Left hindlimb (tissue), 1 donor: ENCODE measurements around the gene AZU1.
A peak's percentile ranks its signal among the peaks of the same experiment; 100 is the strongest.
"Not testable (repeated sequence)": the region's sequence is repeated elsewhere in the genome, so short reads cannot be mapped to it uniquely, and the experiment has no call there.

Experiments used
- DNase-seq: peaks from one replicate; pipeline ENCODE4 v3.0.0-alpha.2; 2018

The AZU1 gene

DNA sequence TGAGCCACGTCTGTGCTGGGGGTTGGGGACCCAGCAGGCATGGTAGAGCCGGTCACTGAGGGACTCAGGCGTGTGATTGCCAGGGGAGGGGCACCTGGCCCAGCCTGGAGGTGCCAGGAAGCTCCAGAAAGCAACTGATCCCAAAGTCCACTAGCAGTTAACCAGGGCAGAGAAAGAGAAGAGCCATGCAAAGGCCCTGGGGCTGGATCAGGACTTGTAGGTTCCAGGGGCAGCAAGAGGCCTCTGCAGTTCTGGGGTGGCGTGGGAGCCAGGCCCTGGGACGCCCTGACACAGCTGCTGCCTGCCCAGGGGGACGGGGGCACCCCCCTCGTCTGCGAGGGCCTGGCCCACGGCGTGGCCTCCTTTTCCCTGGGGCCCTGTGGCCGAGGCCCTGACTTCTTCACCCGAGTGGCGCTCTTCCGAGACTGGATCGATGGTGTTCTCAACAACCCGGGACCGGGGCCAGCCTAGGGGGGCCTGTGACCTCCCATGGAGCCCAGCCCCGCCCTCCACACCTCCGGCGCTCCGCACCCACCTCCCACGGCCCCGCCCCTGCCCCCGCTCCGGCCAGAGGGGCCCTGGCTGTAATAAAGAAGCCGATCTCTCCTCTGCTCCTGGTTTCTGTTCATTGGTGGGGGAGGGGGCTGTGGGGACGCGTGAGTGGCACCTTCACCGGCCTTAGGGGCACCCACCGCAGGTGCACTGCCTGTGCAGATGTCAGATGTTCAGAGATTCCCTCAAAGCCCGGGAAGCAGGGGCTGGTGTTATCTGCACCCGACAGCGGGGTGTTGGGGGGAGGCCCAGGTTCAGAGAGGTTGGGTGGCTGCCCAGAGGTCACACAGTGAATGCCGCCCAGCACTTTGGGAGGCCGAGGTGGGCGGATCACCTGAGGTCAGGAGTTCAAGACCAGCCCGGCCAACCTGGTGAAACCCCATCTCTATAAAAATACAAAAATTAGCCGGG, 4.1 kb downstream of the AZU1 start:
- no peak for DNase-seq

DNA sequence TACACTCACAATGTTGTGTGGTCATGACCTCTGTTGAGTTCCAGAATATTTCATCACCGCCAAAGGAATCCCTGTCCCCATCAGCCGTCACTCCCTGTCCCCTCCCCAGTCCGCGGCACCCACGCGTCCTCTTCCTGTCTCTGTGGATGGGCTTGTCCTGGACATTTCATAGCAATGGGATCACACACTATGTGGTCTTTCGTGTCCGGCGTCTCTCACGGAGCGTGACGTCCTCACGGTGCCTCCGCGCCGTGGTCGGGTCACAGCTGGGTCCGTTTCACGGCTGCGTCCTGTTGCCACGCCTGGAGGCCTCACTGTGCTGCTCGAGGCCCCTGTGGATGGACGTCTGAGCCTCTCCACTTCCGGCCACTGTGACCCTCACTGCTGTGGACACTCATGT, 6.6 kb downstream of the AZU1 start:
- DNase-seq, result no peak

- DNase-seq, result no peak
Measured at GRCh38 chr19:835210-835810, 7.7 kb downstream of the AZU1 start.

DNA sequence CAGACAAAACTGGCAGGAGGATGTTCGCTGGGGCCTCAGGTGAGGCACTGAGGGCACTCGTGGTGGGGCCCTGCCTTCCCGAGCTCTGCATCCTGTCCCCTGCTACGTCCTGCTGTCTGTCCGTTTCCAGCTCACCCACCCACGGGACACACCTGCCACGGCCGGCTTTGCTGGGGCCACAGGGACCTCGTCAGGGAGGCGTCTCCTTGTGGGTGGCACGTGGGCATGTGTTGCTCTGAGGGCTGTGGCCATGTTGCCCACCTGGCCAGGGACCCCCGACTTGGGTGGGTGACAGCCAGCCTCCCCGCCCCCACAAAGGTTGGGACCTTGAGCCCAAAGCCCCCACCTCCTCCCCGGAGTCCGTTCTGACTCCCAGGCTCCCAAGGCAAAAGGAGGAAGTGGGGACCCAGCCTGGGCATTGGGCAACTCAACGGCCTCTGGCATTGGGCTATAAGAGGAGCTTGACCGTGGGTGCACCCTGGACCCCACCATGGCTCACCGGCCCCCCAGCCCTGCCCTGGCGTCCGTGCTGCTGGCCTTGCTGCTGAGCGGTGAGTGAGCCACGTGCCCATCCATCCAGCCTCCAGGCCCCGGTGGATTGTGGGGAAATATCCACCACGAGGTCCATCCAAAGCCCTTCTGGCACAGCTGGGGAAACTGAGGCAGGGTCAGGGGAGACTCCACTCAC, 13.0 kb downstream of the AZU1 start, which contains the start of gene PRTN3:
PRTN3 (plus strand) TSS at position 481 of the 688 bp plus-strand sequence; CDS start at position 491, 10 bp downstream.
- DNase-seq, result no peak

- not testable (repeated sequence) for DNase-seq
Measured at GRCh38 chr19:842802-843179, 15.2 kb downstream of the AZU1 start.

GRCh38 chr19:843180-843835, 15.7 kb downstream of the AZU1 start:
- no peak for DNase-seq

GRCh38 chr19:843836-844545, 16.4 kb downstream of the AZU1 start:
- DNase-seq, result no peak

DNA sequence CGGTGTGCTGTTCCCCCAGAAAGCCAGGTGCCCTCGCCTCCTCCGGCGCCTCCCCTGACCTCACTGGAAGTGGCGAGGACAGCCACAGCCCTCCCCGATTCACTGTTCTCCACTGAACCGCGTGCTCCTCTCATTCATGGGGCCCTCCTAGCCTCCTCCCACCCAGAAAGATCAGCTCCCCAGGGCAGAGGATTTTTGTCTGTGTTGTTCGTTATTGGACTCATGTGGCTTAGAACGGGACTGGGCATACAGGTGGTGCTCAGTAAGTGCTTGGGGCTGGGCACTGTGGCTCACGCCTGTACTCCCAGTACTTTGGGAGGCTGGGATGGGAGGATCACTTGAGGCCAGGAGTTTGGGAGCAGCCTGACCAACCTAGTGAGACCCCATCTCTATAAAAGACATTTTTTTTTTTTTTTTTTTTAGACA, 16.9 kb downstream of the AZU1 start:
- DNase-seq, result no peak

- DNase-seq, result no peak
Measured at GRCh38 chr19:845707-846521, 18.3 kb downstream of the AZU1 start.

GRCh38 chr19:848386-848921, 20.8 kb downstream of the AZU1 start:
- DNase-seq, result peak; percentile 31

- not testable (repeated sequence) for DNase-seq
Measured at GRCh38 chr19:849195-849594, 21.6 kb downstream of the AZU1 start.

DNA sequence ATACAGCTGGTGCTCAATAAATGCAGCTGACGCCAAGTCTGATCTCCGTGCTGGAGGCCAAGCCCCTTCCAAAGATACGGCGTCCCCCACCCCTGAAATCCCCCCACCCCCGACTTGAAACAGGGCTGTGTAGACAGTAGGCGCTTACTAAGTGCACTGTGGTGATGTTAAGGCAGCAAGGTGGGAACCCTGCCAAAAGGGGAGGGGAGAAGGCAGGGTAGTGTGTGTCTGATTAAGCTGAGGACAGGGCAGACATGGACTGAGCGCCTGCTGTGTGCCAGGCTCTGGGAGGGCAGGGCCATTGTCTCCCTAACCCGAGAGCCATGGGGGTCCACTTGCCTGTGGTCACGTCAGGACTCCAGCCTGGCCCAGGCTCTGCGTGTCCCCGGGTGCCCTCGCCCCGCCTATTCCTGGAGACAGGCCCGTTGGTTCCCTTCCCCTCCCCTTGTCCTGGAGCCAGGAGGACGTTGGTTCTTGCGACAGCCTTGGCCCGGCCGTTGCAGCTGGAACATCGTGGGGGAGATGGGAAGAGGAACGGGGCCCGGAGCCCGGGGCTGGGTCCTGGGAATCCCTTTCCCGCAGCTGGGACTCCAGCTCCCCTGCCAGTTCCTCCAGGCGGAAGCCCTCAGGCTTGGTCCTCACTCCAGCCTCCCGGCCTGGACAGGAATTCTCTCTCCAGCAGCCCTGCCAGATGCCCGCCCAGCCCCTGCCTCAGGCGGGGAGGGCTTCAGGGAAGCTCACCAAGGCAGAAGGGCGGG, 22.8 kb downstream of the AZU1 start:
- peak; percentile 88 for DNase-seq

DNA sequence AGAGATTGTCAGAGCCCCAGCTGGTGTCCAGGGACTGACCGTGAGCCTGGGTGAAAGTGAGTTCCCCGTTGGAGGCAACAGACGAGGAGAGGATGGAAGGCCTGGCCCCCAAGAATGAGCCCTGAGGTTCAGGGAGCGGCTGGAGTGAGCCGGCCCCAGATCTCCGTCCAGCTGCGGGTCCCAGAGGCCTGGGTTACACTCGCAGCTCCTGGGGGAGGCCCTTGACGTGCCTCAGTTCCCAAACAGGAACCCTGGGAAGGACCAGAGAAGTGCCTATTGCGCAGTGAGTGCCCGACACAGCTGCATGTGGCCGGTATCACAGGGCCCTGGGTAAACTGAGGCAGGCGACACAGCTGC, 23.3 kb downstream of the AZU1 start:
- DNase-seq, result no peak

- no peak for DNase-seq
Measured at GRCh38 chr19:852136-853013, 24.7 kb downstream of the AZU1 start, which contains the start of gene ELANE. Gene ELANE (plus strand): TSS chr19:852303. CDS start chr19:852329, 26 bp downstream.

- DNase-seq, result no peak
Measured at GRCh38 chr19:853014-853585, 25.5 kb downstream of the AZU1 start.

- not testable (repeated sequence) for DNase-seq
Measured at GRCh38 chr19:853614-854220, 26.1 kb downstream of the AZU1 start.

GRCh38 chr19:854549-854948, 26.9 kb downstream of the AZU1 start:
- no peak for DNase-seq

- DNase-seq, result no peak
Measured at GRCh38 chr19:855142-855541, 27.5 kb downstream of the AZU1 start.
